Loucy (cell line): ENCODE measurements around the gene ZNF423.

ENCODE experiments used
- EZH2phosphoT487 ChIP-seq: fragments of 200-600 bp; IDR thresholded peaks from 2 replicates; pipeline ENCODE4 v1.6.1; 2018; ENCODE audit warnings: antibody characterized with exemption, mild to moderate bottlenecking, moderate library complexity, borderline replicate concordance
- TF ChIP-seq, protein P1 (sequence below): fragments of 200-600 bp; sonication (generic); conservative IDR thresholded peaks from 2 replicates; pipeline ENCODE4 v1.5.1; 2014; ENCODE audit warnings: mild to moderate bottlenecking, antibody characterized with exemption, low read length

DNA sequence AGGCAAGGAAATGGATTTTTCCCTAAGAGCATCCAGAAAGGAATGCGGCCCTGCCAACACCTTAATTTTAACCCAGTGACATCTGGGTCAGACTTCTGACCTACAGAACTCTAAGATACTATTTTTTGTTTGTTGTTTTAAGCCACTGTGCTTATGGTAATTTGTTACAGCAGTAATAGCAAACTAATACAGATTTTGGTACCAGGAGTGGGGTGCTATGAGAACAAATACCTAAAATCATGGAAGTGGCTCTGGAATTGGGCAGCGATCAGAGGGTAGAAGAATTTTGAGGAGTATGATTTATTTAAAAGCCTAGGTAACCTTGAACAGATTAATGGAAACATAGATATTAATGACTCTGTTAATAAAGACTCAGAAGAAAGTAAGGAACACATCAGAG, 208.2 kb downstream of the ZNF423 start:
- TF ChIP-seq, protein P1, sequence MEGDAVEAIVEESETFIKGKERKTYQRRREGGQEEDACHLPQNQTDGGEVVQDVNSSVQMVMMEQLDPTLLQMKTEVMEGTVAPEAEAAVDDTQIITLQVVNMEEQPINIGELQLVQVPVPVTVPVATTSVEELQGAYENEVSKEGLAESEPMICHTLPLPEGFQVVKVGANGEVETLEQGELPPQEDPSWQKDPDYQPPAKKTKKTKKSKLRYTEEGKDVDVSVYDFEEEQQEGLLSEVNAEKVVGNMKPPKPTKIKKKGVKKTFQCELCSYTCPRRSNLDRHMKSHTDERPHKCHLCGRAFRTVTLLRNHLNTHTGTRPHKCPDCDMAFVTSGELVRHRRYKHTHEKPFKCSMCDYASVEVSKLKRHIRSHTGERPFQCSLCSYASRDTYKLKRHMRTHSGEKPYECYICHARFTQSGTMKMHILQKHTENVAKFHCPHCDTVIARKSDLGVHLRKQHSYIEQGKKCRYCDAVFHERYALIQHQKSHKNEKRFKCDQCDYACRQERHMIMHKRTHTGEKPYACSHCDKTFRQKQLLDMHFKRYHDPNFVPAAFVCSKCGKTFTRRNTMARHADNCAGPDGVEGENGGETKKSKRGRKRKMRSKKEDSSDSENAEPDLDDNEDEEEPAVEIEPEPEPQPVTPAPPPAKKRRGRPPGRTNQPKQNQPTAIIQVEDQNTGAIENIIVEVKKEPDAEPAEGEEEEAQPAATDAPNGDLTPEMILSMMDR: no peak
- no peak for TF ChIP-seq EZH2phosphoT487
